AG08395 (cell line): ENCODE measurements around the gene COX7A2L.
"Not testable (repeated sequence)": the region's sequence is repeated elsewhere in the genome, so short reads cannot be mapped to it uniquely, and the experiment has no call there.

Experiments used
- DNase-seq: peaks from one replicate; pipeline ENCODE4 v3.0.0; 2012; ENCODE audit warnings: mixed read lengths, low spot score

Gene COX7A2L

GRCh38 chr2:42339191-42339912 lies 21.7 kb downstream of the COX7A2L start:
- no peak for DNase-seq

- no peak for DNase-seq
Observed at GRCh38 chr2:42338567-42339190, 22.3 kb downstream of the COX7A2L start.

DNA sequence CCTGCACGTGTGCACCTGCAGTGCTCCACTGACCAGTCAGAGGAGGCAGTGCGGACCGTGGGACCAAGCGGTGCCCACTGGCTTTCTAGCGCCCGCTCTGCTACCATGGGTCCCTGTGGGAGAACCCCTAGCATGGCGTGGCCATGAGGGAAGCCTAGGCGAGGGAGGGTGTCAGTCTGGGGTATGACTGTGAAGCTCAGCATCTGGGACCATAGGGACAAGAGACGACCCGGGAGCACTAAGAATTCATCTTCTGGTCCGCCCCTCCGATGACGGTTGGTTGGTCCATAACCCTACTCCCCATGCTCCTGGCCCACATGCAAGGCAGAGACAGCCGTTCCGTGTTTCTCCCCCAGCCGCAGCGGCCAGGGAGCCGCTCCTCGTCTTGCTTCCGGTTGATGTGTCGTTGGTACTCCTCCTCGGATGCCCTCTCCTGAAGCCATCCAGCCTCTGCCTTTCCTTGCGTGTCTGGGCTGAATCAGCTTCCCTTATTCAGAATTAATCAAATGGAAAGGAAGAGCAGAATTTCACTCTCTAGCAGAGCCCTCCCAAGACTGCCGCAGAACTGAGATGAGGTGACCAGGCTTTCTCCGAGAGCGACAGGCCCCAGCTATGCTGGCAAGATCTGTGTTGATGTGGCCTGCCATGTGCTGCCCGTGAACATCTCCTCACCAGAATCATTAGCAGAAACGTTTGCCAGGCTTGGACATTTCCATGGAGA lies 23.0 kb downstream of the COX7A2L start:
- no peak for DNase-seq

- DNase-seq = no peak
Observed at GRCh38 chr2:42337356-42337820, 23.6 kb downstream of the COX7A2L start.

DNA sequence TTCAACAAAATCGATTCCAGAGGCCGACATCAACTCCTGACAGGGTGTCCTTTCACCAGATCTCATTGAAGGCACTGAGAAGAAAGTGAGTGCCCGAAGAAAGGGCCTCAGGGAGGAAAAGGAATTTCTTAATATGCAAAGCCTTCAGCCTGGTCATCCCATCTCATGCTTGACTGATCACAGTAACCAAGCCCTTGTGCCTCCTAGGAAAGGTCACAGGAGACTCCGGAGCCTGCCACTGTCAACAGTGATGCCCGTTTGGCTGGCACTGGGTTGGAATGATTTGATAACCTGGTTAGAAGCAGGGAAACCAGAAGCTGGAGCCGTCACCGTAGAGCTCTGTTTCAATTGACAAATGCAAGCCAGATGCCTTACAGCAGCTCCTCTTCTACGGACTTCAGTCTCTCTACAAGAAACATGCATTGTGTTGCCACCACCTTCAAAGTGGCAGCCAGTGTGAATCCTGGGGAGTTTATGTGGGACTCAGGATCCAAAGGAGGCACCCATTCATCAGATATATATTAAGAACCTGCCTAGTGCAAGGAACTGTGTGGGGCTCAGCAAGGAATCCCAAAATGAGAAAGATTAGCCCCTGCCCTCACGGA lies 24.6 kb downstream of the COX7A2L start:
- DNase-seq = no peak

DNA sequence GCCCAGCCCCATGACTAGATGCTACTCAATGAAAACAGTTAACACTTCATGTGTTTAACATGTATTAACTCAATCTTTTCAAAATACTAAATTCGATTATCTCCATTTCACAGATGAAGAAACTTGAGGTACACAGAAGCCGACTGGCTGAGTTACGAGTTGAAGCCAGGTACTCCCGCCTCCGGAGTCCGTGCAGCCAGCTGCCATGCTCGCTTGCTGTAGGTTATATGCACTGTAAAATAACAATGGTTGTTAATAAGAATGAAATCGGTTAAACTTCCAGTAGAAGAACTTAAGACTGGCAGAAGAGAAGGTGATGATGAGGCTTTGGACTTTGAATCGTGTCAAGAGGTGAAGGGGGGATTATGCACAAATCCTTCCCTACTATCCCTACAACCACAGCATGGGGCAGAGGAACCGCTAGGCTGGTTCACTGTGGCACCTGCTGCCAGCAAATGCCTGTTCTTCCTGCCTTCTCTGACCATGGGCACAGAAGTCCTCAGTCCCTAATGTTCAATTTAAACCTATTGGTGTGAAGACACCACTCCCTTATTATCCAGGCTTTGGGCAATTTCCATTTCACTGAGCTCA lies 25.4 kb downstream of the COX7A2L start:
- no peak for DNase-seq

- DNase-seq = not testable (repeated sequence)
Observed at GRCh38 chr2:42334865-42335264, 26.2 kb downstream of the COX7A2L start.

- DNase-seq = no peak
Observed at GRCh38 chr2:42334220-42334619, 26.8 kb downstream of the COX7A2L start.

- DNase-seq = no peak
Observed at GRCh38 chr2:42333579-42333978, 27.4 kb downstream of the COX7A2L start.

DNA sequence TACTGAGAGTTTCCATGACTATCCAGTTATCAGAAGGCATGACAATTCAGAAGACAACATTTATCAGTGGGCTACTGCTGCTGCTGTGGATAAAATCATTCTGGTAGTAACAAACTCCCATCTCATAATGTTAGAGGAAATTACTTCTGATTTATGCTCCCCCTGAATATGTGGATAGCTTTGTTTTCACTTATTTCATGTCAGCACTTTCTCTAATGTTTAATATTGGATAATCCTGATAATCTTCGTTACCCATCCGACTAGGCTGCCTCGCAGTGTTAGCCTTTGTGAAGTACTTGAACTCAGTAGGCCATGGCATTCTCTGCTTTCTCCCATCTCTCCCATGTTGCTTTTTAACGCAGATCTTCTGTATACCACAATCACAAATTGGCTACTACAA lies 28.4 kb downstream of the COX7A2L start:
- DNase-seq = no peak

DNA sequence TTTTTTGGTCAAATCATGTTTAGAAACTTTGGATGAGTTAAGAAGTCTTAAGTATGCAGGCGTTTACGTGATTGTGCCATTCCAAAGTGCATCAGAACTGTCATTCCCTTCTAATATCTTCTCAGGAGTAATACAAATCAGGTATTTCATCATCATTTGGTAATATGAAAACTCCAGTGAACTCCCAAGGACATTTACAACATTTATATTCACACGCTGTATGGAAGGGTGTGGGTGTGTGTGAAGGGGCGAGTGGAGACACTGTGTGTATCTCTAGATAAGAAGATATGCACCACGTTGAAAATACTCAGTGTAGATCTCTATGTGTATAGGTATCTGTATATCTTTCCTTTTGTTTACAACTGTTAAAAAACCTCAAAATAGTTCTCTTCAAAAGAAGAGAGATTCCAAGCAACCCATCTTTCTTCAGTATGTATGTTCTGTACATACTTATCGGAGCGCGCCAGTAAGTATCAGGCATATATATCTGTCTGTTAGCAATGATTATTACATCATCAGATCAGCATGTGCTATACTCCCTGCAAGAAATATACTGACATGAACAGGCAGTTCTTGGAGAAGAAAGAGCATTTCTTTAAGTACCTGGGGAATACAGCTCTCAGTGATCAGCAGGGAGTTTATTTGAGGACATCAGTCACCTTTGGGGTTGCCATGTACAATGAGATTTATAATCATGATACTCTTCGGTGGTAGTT lies 29.3 kb downstream of the COX7A2L start:
- no peak for DNase-seq

DNA sequence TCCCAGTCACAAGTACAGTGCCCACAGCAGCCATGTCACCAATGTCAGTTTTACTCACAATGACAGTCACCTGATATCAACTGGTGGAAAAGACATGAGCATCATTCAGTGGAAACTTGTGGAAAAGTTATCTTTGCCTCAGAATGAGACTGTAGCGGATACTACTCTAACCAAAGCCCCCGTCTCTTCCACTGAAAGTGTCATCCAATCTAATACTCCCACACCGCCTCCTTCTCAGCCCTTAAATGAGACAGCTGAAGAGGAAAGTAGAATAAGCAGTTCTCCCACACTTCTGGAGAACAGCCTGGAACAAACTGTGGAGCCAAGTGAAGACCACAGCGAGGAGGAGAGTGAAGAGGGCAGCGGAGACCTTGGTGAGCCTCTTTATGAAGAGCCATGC lies 31.3 kb downstream of the COX7A2L start:
- DNase-seq = no peak

DNA sequence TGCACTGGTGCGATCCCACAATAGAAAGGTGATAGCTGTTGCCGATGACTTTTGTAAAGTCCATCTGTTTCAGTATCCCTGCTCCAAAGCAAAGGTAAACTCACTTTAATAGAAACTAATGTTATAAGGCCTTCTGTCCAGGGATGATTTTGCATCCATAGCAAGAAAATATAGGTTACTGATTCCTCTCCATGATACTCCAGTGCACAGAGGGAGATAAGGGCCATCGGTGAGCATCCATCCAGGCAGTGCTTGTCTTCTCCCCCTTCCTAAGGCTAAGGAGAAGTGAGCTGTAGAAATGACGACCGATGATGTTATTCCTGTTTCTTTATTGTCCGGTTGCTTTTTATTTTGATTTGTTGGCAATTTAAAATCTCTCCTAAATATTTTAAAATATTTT lies 32.1 kb downstream of the COX7A2L start:
- DNase-seq = no peak

DNA sequence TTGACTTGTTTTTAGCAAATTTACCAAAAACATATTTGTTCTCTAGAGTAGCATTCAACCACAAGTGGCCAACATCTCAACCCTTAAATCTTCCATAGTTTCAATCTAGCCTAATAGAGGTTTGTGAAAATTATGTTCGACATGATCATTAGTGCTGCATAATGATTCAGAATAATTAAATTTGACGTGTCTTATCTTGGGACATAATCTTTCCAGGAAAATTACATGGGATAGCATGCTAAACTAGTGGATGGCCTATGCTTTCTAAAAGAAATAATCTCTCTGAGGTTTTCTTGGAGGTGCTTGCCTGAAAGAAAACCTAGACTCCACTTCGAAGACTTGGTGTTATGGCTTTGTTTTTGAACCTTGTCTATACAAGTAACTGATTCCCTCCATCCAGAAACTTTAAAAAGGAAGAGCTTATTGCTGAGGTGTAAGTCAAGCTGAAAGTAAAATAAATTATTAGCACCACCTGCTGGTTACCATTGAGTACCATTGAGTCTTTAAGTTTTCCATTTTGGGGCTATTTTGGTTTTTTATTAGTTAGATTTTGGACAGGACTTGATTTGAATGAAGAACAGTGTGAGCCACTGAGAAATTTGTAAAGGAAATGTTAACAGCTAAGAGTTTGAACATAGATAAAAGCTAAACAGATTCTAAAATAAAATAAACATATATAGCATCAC lies 32.7 kb downstream of the COX7A2L start:
- peak; percentile 31 for DNase-seq

DNA sequence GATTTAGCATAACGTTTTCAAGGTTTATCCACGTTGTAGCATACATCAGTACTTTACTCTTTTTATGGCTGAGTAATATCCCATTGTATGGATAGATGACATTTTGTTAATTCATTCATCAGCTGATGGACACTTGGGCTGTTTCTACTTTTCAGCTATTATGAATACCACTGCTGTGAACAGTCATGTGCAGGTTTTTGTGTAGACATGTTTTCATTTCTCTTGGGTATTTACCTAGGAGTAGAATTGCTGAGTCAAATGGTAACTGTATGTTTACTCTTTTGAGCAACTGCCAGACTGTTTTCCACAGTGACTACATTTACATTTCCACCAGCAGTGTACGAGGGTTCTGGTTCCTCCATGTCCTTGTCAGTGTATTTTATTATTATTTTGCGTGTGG lies 33.9 kb downstream of the COX7A2L start:
- DNase-seq = no peak

GRCh38 chr2:42325609-42326008 lies 35.4 kb downstream of the COX7A2L start:
- DNase-seq = no peak

DNA sequence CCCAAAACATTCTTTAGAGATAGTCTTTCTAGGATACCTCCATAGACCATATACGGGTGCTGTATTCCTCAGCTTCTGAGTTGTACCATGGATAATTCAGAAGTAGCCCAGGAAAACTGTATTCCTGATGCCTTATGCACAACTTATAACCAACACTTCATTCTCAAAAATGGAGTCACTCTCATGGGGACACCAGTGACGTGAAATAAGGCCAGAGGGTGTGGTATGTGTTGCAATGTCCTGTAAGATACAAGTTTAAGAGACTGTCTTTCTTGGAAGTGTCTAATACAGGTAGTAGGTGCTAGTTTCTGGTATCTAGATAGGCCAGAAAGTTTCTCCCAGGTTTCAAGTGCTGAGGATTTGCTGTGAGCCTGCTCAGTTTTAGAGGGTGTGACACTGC lies 36.1 kb downstream of the COX7A2L start:
- DNase-seq = no peak

DNA sequence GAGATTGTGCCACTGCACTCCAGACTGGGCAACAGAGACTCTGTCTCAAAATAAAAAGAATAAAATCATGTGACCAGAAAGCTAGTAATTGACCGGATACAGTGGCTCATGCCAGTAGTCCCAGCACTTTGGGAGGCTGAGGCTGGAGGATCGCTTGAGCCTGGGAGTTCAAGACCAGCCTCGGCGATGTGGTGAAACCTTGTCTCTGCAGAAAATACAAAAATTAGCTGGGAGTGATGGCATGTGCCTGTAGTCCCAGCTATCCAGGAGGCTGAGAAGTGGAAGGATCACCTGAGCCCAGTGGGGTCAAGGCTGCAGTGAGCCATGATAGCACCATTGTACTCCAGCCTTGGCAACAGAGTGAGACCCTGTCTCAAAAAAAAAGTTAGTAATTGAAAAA lies 36.8 kb downstream of the COX7A2L start:
- DNase-seq = no peak

- DNase-seq = no peak
Observed at GRCh38 chr2:42321452-42322064, 39.5 kb downstream of the COX7A2L start.

GRCh38 chr2:42319265-42319664 lies 41.8 kb downstream of the COX7A2L start:
- no peak for DNase-seq

GRCh38 chr2:42317945-42318344 lies 43.1 kb downstream of the COX7A2L start:
- no peak for DNase-seq
